Measurements from ENCODE around the gene NFKBIA. TPM values are rescaled to one million over a fixed set of nuclear protein-coding genes. Genes with fewer than 3 reads are reported as not detected.

NFKBIA gene
- total RNA-seq, 1 donor: 252 TPM

DNA sequence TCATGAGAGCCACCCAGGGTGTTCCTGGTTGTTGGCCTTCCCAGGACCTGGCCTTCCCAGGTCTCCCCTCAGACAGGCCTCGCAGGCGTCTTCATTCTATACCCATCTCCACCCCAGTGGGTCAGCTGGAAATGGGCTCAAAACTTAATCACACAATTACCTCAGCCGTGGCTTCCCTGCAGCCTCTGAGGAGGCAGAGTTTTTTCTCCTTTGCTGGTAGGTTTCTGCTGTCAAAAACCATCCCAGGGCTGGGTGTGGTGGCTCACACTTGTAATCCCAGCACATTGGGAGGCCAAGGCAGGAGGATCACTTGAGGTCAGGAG is 13.2 kb downstream of the NFKBIA start:
- DNase-seq (ENCODE audit: low read depth): no peak

DNA sequence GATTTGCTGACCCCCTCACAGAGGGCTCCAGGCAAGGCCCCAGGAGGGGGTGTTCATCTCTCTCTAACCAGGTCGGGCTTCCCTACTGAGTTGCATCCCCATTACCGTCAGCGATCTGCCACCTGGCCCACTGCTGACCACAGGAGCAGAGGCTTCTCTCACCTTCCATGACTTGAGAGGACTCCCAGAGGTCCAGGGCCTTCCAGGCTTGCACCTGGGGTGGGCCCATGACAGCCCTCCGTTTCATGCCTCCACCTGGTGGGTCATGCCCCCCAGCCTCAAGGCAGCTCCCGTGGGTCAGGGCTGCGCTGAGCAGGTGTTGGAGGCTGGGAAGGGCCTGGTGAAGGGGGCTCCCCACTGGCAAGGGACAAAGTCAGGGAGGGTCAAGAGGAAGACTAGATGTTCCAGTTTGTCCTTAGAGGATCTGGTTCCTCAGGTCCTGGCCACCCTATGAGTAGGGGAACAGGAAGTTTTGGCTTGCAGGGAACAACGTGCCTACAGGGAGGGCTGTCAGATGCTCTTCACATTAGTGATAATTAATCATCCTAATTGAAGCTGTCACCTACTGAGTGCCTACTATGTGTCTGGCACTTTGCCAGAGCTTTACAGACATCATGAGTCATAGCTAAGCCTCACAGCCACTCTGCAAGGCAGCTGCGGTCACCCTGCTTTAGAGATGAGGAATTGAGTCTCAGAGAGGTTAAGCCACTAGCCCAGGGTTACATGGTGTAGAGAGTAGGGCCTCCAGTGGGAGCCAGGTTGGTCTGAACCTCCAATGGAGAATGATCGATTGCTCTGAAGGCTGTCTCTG is 13.8 kb downstream of the NFKBIA start:
- TF ChIP-seq, protein P1, sequence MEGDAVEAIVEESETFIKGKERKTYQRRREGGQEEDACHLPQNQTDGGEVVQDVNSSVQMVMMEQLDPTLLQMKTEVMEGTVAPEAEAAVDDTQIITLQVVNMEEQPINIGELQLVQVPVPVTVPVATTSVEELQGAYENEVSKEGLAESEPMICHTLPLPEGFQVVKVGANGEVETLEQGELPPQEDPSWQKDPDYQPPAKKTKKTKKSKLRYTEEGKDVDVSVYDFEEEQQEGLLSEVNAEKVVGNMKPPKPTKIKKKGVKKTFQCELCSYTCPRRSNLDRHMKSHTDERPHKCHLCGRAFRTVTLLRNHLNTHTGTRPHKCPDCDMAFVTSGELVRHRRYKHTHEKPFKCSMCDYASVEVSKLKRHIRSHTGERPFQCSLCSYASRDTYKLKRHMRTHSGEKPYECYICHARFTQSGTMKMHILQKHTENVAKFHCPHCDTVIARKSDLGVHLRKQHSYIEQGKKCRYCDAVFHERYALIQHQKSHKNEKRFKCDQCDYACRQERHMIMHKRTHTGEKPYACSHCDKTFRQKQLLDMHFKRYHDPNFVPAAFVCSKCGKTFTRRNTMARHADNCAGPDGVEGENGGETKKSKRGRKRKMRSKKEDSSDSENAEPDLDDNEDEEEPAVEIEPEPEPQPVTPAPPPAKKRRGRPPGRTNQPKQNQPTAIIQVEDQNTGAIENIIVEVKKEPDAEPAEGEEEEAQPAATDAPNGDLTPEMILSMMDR (IDR thresholded peaks at IDR 0.05; ENCODE audit: insufficient read depth, low read depth, low read length): no peak
- no peak overlapping the region for H3K4me3 ChIP-seq (ENCODE audit: low read depth, low read length)
- peak; percentile 28 for DNase-seq (ENCODE audit: low read depth)

More for the DNA sequence above, 13.2 kb downstream of the NFKBIA start:
- TF ChIP-seq, protein P1 (IDR thresholded peaks at IDR 0.05; ENCODE audit: insufficient read depth, low read depth, low read length): no peak
- no peak overlapping the region for H3K4me3 ChIP-seq (ENCODE audit: low read depth, low read length)

DNA sequence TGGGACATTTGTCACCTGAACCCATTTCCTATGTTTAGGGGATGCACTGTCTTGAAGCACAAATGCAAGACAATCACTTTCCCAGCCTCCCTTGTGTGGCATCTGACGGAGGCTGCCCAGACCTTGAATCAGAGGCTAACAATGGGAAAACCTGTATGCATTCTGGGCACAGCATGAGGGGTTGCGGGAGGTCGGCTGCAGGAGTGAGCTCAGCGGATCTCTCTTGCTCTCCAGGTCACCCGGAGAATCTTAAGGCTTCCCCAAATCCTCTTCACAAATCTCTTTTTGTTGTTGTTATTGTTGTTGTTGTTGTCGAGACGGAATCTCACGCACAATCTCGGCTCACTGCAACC is 15.3 kb downstream of the NFKBIA start:
- TF ChIP-seq, protein P1 (IDR thresholded peaks at IDR 0.05; ENCODE audit: insufficient read depth, low read depth, low read length): no peak
- no peak for DNase-seq (ENCODE audit: low read depth)
- no peak overlapping the region for H3K4me3 ChIP-seq (ENCODE audit: low read depth, low read length)

DNA sequence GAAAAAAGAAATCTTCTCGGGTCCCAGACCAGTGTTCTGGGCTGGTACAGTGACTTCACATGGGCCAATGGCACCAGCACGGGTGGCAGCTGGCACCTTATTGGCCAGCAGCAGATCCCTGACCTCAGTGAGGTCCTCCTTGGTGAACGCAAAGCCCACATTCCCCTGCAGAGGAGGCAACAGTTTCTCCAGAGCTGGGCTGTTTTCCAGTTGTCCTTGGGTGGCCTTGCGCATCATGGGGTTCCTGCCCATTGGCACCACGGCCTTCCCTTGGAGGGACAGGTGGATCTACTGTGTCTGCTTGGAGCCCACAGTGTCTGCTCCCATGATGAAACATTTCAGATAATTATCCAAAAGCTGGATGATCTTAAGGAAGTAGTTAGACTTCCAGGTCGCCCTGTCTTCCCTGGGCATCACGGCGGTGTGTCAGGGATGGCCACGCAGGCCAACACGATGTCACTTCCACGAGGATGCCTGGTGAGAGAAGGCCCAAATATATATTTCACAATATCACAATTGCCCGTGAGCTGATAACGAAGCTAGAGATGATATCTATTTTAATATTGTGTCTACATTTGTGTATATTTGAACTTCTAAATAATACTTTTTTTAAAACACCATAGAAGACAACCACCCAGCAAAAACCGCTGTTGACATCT is 15.8 kb downstream of the NFKBIA start:
- TF ChIP-seq, protein P1 (IDR thresholded peaks at IDR 0.05; ENCODE audit: insufficient read depth, low read depth, low read length): no peak
- H3K4me3 ChIP-seq (ENCODE audit: low read depth, low read length): no peak overlapping the region
- DNase-seq (ENCODE audit: low read depth): no peak

DNA sequence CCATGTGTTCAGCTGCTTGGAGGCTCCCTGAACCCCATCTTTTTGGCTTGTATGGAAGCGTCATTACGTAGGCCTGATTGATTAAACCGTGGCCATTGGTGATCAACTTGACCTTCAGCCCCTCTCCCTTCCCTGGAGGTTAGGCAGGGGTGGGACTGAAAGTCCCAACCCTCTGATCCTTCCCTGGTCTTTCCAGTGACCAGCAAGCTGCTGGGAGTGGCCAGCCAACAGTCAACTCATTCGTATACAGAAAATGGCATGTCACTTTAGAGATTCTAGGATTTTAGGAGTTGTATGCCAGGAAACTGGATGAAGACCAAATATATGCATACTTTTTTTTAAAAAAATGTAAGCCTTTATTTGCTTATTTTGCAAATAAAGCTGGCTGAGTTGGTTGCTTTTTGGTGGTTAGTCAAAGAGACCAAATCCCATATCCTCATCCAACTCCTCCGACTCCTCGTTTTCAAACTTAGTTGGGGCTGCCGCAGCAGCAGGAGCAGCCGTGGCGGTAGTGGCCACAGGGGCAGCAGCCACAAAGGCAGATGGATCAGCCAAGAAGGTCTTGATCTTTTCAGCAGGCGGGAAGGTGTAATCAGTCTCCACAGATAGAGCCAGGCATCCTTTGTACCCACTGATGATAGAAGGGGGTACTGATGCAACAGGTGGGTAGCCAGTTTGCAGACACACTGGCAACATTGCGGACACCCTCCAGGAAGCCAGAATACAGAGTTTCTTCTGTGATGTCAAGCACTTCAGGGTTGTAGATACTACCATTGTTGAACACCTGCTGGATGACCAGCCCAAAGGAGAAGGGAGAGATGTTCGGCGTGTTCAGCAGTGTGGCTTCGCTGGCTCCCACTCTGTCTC is 16.6 kb downstream of the NFKBIA start:
- TF ChIP-seq, protein P1 (IDR thresholded peaks at IDR 0.05; ENCODE audit: insufficient read depth, low read depth, low read length): no peak

DNA sequence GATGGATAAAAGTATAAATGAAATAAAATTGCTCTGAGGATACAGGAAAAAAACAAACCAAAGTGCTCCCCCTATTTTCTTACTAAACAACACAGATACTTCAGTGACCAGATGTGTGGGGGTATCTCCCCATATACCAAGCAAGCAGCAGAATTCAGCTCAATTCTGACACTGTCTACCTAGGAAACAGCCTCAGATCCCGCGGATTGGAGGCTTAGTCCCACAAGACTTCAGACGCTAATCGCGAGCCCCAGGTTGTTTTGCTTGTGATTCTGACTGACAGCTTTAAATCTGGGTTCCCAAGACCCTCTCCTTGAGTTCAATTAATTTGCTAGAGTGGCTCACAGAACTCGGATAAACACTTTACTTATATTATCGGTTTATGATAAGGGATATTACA is 17.3 kb downstream of the NFKBIA start:
- no peak for DNase-seq (ENCODE audit: low read depth)
- TF ChIP-seq, protein P1 (IDR thresholded peaks at IDR 0.05; ENCODE audit: insufficient read depth, low read depth, low read length): no peak
- H3K4me3 ChIP-seq (ENCODE audit: low read depth, low read length): no peak overlapping the region

More for the DNA sequence above, 16.6 kb downstream of the NFKBIA start:
- H3K4me3 ChIP-seq (ENCODE audit: low read depth, low read length): no peak overlapping the region
- no peak for DNase-seq (ENCODE audit: low read depth)

Data from fibroblast of villous mesenchyme (primary cell).